ENCODE results near the gene EPHB2. TPM values are rescaled to one million over a fixed set of nuclear protein-coding genes. Genes with fewer than 3 reads are reported as not detected.

Gene EPHB2
- total RNA-seq, 2 experiments from 2014 or later: 0.59 TPM; not detected in 1

GRCh38 chr1:22914156-22914555, 203.5 kb downstream of the EPHB2 start:
- no peak for DNase-seq (ENCODE audit: low spot score)
- H3K9me3 ChIP-seq (ENCODE audit: low read length): no peaks in the 10 kb centered on the region
- intact Hi-C loops (cut with micrococcal nuclease; ENCODE audit: unreplicated experiment): no loop called here
- H3K4me1 ChIP-seq (ENCODE audit: insufficient read depth, low read length, poor library complexity, severe bottlenecking): no peaks in the 10 kb centered on the region
- no peaks in the 10 kb centered on the region for H3K79me2 ChIP-seq (ENCODE audit: insufficient read depth, low read depth, low read length)
- POLR2A ChIA-PET: no interaction called here
- no peak overlapping the region for H3K27ac ChIP-seq (ENCODE audit: low read depth, low read length, poor library complexity, severe bottlenecking)
- no peaks in the 10 kb centered on the region for H3K36me3 ChIP-seq (ENCODE audit: insufficient read depth, low read length)
- TF ChIP-seq EZH2phosphoT487 (IDR thresholded peaks at IDR 0.05; ENCODE audit: borderline replicate concordance, low read depth, low read length) (no peak), CTCF (conservative IDR thresholded peaks at IDR 0.05; ENCODE audit: low read length) (no peak)
- BruUV-seq (replicated peaks): no TSS peak
- no peak overlapping the region for H3K4me3 ChIP-seq (ENCODE audit: low read depth, low read length, poor library complexity, severe bottlenecking)
- no peaks in the 10 kb centered on the region for H4K20me1 ChIP-seq (ENCODE audit: insufficient read depth, low read length)
- CTCF ChIA-PET (ENCODE audit: unreplicated experiment): no interaction called here
- H3K4me2 ChIP-seq (ENCODE audit: low read length): no peak overlapping the region
- H3K9me2 ChIP-seq (ENCODE audit: insufficient read depth, low read length): no peaks in the 10 kb centered on the region
- H2AFZ ChIP-seq (ENCODE audit: low read length): no peak overlapping the region

- intact Hi-C loops (cut with micrococcal nuclease; ENCODE audit: unreplicated experiment): no loop called here
- TF ChIP-seq EZH2phosphoT487 (IDR thresholded peaks at IDR 0.05; ENCODE audit: borderline replicate concordance, low read depth, low read length): no peak
- no peak for TF ChIP-seq CTCF (conservative IDR thresholded peaks at IDR 0.05; ENCODE audit: low read length)
Observed at GRCh38 chr1:22914633-22915217, 204.1 kb downstream of the EPHB2 start.

GRCh38 chr1:22915231-22915630, 204.6 kb downstream of the EPHB2 start:
- no peak overlapping the region for H3K4me3 ChIP-seq (ENCODE audit: low read depth, low read length, poor library complexity, severe bottlenecking)

More at GRCh38 chr1:22914633-22915217, 204.1 kb downstream of the EPHB2 start:
- ChIA-PET POLR2A (no interaction called here), CTCF (ENCODE audit: unreplicated experiment) (no interaction called here)
- no peak overlapping the region for H3K4me2 ChIP-seq (ENCODE audit: low read length)
- DNase-seq (ENCODE audit: low spot score): no peak
- H3K27ac ChIP-seq (ENCODE audit: low read depth, low read length, poor library complexity, severe bottlenecking): no peak overlapping the region
- no peak overlapping the region for H2AFZ ChIP-seq (ENCODE audit: low read length)
- H3K36me3 ChIP-seq (ENCODE audit: insufficient read depth, low read length): no peaks in the 10 kb centered on the region
- H3K9me2 ChIP-seq (ENCODE audit: insufficient read depth, low read length): no peaks in the 10 kb centered on the region
- no TSS peak for BruUV-seq (replicated peaks)
- H3K9me3 ChIP-seq (ENCODE audit: low read length): no peaks in the 10 kb centered on the region
- no peaks in the 10 kb centered on the region for H3K4me1 ChIP-seq (ENCODE audit: insufficient read depth, low read length, poor library complexity, severe bottlenecking)
- H3K4me3 ChIP-seq (ENCODE audit: low read depth, low read length, poor library complexity, severe bottlenecking): no peak overlapping the region
- H3K79me2 ChIP-seq (ENCODE audit: insufficient read depth, low read depth, low read length): no peaks in the 10 kb centered on the region
- H4K20me1 ChIP-seq (ENCODE audit: insufficient read depth, low read length): no peaks in the 10 kb centered on the region

More at GRCh38 chr1:22915231-22915630, 204.6 kb downstream of the EPHB2 start:
- no peaks in the 10 kb centered on the region for H3K79me2 ChIP-seq (ENCODE audit: insufficient read depth, low read depth, low read length)
- no peak overlapping the region for H3K27ac ChIP-seq (ENCODE audit: low read depth, low read length, poor library complexity, severe bottlenecking)
- no peak overlapping the region for H2AFZ ChIP-seq (ENCODE audit: low read length)
- no peak for DNase-seq (ENCODE audit: low spot score)
- no TSS peak for BruUV-seq (replicated peaks)
- H3K9me2 ChIP-seq (ENCODE audit: insufficient read depth, low read length): no peaks in the 10 kb centered on the region
- CTCF ChIA-PET (ENCODE audit: unreplicated experiment): no interaction called here
- intact Hi-C loops (cut with micrococcal nuclease; ENCODE audit: unreplicated experiment): no loop called here
- TF ChIP-seq CTCF (conservative IDR thresholded peaks at IDR 0.05; ENCODE audit: low read length) (no peak), EZH2phosphoT487 (IDR thresholded peaks at IDR 0.05; ENCODE audit: borderline replicate concordance, low read depth, low read length) (no peak)
- H3K36me3 ChIP-seq (ENCODE audit: insufficient read depth, low read length): no peaks in the 10 kb centered on the region
- POLR2A ChIA-PET: no interaction called here
- no peaks in the 10 kb centered on the region for H3K9me3 ChIP-seq (ENCODE audit: low read length)
- no peak overlapping the region for H3K4me2 ChIP-seq (ENCODE audit: low read length)
- no peaks in the 10 kb centered on the region for H3K4me1 ChIP-seq (ENCODE audit: insufficient read depth, low read length, poor library complexity, severe bottlenecking)
- no peaks in the 10 kb centered on the region for H4K20me1 ChIP-seq (ENCODE audit: insufficient read depth, low read length)
